ENCODE measurements around the gene ENDOD1. TPM values are rescaled to one million over a fixed set of nuclear protein-coding genes. Genes with fewer than 3 reads are reported as not detected.

Gene ENDOD1
- total and polyA plus RNA-seq, 2 experiments from 2014 or later, result 0.76 to 4.0 TPM

DNA sequence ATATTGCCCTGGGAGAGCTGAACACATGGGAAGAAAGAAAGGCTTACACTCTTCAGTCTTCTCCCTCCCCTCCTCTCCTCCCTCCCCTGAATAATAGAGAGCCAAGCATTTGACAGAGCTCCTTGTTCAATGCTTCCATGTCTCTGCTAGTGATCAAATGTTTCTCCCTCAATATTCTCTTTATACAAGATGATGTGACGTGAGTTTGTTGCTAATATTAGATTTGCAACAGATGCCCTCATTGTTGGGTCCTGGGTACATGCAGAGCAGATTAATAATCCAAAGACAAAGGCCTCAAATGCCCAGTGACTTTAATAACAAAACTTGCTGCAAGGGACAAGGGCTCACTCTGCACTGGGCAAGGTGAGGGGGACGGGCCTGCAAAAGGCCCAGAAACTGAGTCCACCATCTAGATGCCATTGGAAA, 7.1 kb upstream of the ENDOD1 start:
- Histone ChIP-seq H3K27me3 (ENCODE audit: insufficient read depth) (no peaks in the 10 kb centered on the region), H3K4me1 (ENCODE audit: insufficient read depth) (peaks cover 12% of the 10 kb centered on the region), H3K27ac (ENCODE audit: low read depth) (no peak overlapping the region), H4K20me1 (replicated peaks; ENCODE audit: insufficient read depth) (no peaks in the 10 kb centered on the region), H3K36me3 (ENCODE audit: insufficient read depth) (no peaks in the 10 kb centered on the region), H3K9me2 (ENCODE audit: insufficient read depth) (no peaks in the 10 kb centered on the region), H3K79me2 (replicated peaks; ENCODE audit: insufficient read depth) (no peaks in the 10 kb centered on the region), H3K4me2 (no peak overlapping the region), H3F3A (replicated peaks; ENCODE audit: low read depth) (no peaks in the 10 kb centered on the region), H3K4me3 (no peak overlapping the region), H2AFZ (no peak overlapping the region)
- Mint-ChIP-seq H3K27me3 (ENCODE audit: insufficient read depth, low read depth, poor library complexity) (no peaks in the 10 kb centered on the region), H3K4me3 (no peak overlapping the region), H3K36me3 (ENCODE audit: low read depth) (no peaks in the 10 kb centered on the region), H3K9me3 (no peaks in the 10 kb centered on the region), H3K27ac (no peak overlapping the region), H3K4me1 (peaks cover 9% of the 10 kb centered on the region; the same call in 2 of the 3 replicates)
- ATAC-seq (no peak), DNase-seq (ENCODE audit: low spot score) (no peak)
- TF ChIP-seq, protein P1, sequence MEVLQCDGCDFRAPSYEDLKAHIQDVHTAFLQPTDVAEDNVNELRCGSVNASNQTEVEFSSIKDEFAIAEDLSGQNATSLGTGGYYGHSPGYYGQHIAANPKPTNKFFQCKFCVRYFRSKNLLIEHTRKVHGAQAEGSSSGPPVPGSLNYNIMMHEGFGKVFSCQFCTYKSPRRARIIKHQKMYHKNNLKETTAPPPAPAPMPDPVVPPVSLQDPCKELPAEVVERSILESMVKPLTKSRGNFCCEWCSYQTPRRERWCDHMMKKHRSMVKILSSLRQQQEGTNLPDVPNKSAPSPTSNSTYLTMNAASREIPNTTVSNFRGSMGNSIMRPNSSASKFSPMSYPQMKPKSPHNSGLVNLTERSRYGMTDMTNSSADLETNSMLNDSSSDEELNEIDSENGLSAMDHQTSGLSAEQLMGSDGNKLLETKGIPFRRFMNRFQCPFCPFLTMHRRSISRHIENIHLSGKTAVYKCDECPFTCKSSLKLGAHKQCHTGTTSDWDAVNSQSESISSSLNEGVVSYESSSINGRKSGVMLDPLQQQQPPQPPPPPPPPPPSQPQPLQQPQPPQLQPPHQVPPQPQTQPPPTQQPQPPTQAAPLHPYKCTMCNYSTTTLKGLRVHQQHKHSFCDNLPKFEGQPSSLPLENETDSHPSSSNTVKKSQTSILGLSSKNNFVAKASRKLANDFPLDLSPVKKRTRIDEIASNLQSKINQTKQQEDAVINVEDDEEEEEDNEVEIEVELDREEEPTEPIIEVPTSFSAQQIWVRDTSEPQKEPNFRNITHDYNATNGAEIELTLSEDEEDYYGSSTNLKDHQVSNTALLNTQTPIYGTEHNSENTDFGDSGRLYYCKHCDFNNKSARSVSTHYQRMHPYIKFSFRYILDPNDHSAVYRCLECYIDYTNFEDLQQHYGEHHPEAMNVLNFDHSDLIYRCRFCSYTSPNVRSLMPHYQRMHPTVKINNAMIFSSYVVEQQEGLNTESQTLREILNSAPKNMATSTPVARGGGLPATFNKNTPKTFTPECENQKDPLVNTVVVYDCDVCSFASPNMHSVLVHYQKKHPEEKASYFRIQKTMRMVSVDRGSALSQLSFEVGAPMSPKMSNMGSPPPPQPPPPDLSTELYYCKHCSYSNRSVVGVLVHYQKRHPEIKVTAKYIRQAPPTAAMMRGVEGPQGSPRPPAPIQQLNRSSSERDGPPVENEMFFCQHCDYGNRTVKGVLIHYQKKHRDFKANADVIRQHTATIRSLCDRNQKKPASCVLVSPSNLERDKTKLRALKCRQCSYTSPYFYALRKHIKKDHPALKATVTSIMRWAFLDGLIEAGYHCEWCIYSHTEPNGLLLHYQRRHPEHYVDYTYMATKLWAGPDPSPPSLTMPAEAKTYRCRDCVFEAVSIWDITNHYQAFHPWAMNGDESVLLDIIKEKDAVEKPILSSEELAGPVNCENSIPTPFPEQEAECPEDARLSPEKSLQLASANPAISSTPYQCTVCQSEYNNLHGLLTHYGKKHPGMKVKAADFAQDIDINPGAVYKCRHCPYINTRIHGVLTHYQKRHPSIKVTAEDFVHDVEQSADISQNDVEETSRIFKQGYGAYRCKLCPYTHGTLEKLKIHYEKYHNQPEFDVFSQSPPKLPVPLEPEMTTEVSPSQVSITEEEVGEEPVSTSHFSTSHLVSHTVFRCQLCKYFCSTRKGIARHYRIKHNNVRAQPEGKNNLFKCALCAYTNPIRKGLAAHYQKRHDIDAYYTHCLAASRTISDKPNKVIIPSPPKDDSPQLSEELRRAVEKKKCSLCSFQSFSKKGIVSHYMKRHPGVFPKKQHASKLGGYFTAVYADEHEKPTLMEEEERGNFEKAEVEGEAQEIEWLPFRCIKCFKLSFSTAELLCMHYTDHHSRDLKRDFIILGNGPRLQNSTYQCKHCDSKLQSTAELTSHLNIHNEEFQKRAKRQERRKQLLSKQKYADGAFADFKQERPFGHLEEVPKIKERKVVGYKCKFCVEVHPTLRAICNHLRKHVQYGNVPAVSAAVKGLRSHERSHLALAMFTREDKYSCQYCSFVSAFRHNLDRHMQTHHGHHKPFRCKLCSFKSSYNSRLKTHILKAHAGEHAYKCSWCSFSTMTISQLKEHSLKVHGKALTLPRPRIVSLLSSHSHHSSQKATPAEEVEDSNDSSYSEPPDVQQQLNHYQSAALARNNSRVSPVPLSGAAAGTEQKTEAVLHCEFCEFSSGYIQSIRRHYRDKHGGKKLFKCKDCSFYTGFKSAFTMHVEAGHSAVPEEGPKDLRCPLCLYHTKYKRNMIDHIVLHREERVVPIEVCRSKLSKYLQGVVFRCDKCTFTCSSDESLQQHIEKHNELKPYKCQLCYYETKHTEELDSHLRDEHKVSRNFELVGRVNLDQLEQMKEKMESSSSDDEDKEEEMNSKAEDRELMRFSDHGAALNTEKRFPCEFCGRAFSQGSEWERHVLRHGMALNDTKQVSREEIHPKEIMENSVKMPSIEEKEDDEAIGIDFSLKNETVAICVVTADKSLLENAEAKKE (CRISPR knock-in tag; IDR thresholded peaks at IDR 0.05), result no peak
- TF ChIP-seq NANOG (IDR thresholded peaks at IDR 0.05; ENCODE audit: borderline replicate concordance) (no peak), CREB1 (CRISPR knock-in tag; IDR thresholded peaks at IDR 0.05; ENCODE audit: low read depth) (no peak), ZNF114 (CRISPR knock-in tag; IDR thresholded peaks at IDR 0.05) (no peak)
- TF ChIP-seq, protein P2, sequence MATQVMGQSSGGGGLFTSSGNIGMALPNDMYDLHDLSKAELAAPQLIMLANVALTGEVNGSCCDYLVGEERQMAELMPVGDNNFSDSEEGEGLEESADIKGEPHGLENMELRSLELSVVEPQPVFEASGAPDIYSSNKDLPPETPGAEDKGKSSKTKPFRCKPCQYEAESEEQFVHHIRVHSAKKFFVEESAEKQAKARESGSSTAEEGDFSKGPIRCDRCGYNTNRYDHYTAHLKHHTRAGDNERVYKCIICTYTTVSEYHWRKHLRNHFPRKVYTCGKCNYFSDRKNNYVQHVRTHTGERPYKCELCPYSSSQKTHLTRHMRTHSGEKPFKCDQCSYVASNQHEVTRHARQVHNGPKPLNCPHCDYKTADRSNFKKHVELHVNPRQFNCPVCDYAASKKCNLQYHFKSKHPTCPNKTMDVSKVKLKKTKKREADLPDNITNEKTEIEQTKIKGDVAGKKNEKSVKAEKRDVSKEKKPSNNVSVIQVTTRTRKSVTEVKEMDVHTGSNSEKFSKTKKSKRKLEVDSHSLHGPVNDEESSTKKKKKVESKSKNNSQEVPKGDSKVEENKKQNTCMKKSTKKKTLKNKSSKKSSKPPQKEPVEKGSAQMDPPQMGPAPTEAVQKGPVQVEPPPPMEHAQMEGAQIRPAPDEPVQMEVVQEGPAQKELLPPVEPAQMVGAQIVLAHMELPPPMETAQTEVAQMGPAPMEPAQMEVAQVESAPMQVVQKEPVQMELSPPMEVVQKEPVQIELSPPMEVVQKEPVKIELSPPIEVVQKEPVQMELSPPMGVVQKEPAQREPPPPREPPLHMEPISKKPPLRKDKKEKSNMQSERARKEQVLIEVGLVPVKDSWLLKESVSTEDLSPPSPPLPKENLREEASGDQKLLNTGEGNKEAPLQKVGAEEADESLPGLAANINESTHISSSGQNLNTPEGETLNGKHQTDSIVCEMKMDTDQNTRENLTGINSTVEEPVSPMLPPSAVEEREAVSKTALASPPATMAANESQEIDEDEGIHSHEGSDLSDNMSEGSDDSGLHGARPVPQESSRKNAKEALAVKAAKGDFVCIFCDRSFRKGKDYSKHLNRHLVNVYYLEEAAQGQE (IDR thresholded peaks at IDR 0.05; ENCODE audit: unreplicated experiment), result no peak
